GM23338 (cell line): Measurements from ENCODE around the gene TTC23. TPM values are rescaled to one million over a fixed set of nuclear protein-coding genes. Genes with fewer than 3 reads are reported as not detected.

Experiments used
- ATAC-seq: fragments of 200-7000 bp; cut with Tn5 transposase; 3 replicates; pipeline ENCODE4 v1.9.1; 2020
- DNase-seq: peaks from one replicate; pipeline ENCODE4 v3.0.0-alpha.2; 2015; ENCODE audit warnings: low spot score
- H2AFZ ChIP-seq: fragments of 200-600 bp; sonication (generic); 2 replicates; pipeline ENCODE4 v1.8.0; 2016; ENCODE audit warnings: antibody characterized with exemption, mild to moderate bottlenecking, moderate library complexity
- H3F3A ChIP-seq: fragments of 200-600 bp; sonication (generic); replicated peaks from 2 replicates; pipeline ENCODE4 v1.8.0; 2017; ENCODE audit warnings: antibody characterized with exemption, mixed run types, low read depth
- H3K27ac ChIP-seq: fragments of 200-600 bp; sonication (generic); 2 replicates; pipeline ENCODE4 v1.6.1; 2016; ENCODE audit warnings: low read depth
- H3K27me3 ChIP-seq: fragments of 200-600 bp; sonication (generic); 2 replicates; pipeline ENCODE4 v1.8.0; 2016; ENCODE audit warnings: mild to moderate bottlenecking, mixed run types, moderate library complexity; ENCODE audit not compliant: insufficient read depth
- H3K36me3 ChIP-seq: fragments of 200-600 bp; sonication (generic); 2 replicates; pipeline ENCODE4 v1.8.0; 2016; ENCODE audit warnings: mild to moderate bottlenecking; ENCODE audit not compliant: insufficient read depth
- H3K4me1 ChIP-seq: fragments of 200-600 bp; sonication (generic); 2 replicates; pipeline ENCODE4 v1.8.0; 2016; ENCODE audit warnings: mild to moderate bottlenecking, moderate library complexity; ENCODE audit not compliant: insufficient read depth
- H3K4me2 ChIP-seq: fragments of 200-600 bp; sonication (generic); 2 replicates; pipeline ENCODE4 v1.7.1; 2017; ENCODE audit warnings: mixed run types
- H3K4me3 ChIP-seq: fragments of 200-600 bp; sonication (generic); 2 replicates; pipeline ENCODE4 v1.6.1; 2016; ENCODE audit warnings: mixed run types
- H3K79me2 ChIP-seq: fragments of 200-600 bp; sonication (generic); replicated peaks from 2 replicates; pipeline ENCODE4 v1.8.0; 2017; ENCODE audit warnings: mild to moderate bottlenecking; ENCODE audit not compliant: insufficient read depth
- H3K9me2 ChIP-seq: fragments of 200-600 bp; sonication (generic); 2 replicates; pipeline ENCODE4 v1.8.0; 2017; ENCODE audit not compliant: insufficient read depth
- H4K20me1 ChIP-seq: fragments of 200-600 bp; sonication (generic); replicated peaks from 2 replicates; pipeline ENCODE4 v1.8.0; 2017; ENCODE audit warnings: mild to moderate bottlenecking; ENCODE audit not compliant: insufficient read depth
- H3K27ac Mint-ChIP-seq: 2 replicates; pipeline ENCODE4 v1.8.0; 2020; ENCODE audit warnings: inconsistent platforms, mild to moderate bottlenecking, moderate library complexity, mixed read lengths
- H3K27me3 Mint-ChIP-seq: 3 replicates; pipeline ENCODE4 v1.8.0; 2022; ENCODE audit warnings: low read depth, mild to moderate bottlenecking, moderate library complexity, mixed read lengths, inconsistent platforms; ENCODE audit not compliant: insufficient read depth, poor library complexity
- H3K36me3 Mint-ChIP-seq: 3 replicates; pipeline ENCODE4 v1.8.0; 2021; ENCODE audit warnings: low read depth, mild to moderate bottlenecking, inconsistent platforms, moderate library complexity, mixed read lengths
- H3K4me1 Mint-ChIP-seq: 3 replicates; pipeline ENCODE4 v1.8.0; 2020; ENCODE audit warnings: mild to moderate bottlenecking, inconsistent platforms, mixed read lengths
- H3K4me3 Mint-ChIP-seq: 3 replicates; pipeline ENCODE4 v1.8.0; 2021; ENCODE audit warnings: moderate library complexity, mild to moderate bottlenecking, inconsistent platforms, mixed read lengths
- H3K9me3 Mint-ChIP-seq: 3 replicates; pipeline ENCODE4 v1.8.0; 2020; ENCODE audit warnings: moderate library complexity, mild to moderate bottlenecking, inconsistent platforms, mixed read lengths
- CTCF ChIP-seq, 2 experiments: fragments of 200-600 bp in 1 of 2; sonication (generic) in 1 of 2; conservative IDR thresholded peaks; 2 replicates each; pipeline versions ENCODE4 v1.5.1 to v1.6.1; 2016 to 2017; ENCODE audit warnings: antibody characterized with exemption in 2 of 2, low read depth in 2 of 2, mild to moderate bottlenecking in 2 of 2, moderate library complexity in 1 of 2
- JUNB ChIP-seq: IDR thresholded peaks from one replicate; pipeline ENCODE4 v1.6.1; 2016; ENCODE audit warnings: antibody characterized with exemption; ENCODE audit not compliant: unreplicated experiment
- NANOG ChIP-seq: IDR thresholded peaks from 2 replicates; pipeline ENCODE4 v1.6.1; 2016; ENCODE audit warnings: antibody characterized with exemption, borderline replicate concordance
- STAT1 ChIP-seq: IDR thresholded peaks from one replicate; pipeline ENCODE4 v1.6.1; 2016; ENCODE audit warnings: antibody characterized with exemption; ENCODE audit not compliant: unreplicated experiment
- ZNF462 ChIP-seq: fragments of 250-450 bp; sonication (Bioruptor Pico); IDR thresholded peaks from 2 replicates; pipeline ENCODE4 v1.5.0; 2020; ENCODE audit warnings: mild to moderate bottlenecking, moderate library complexity
- polyA plus RNA-seq: library from polyadenylated mRNA; unstranded; fragments of >200 nt; fragmentation: Nextera tagmentation; extraction: Ambion mirVana; gene quantifications from 2 replicates; pipeline ENCODE4 v1.2.1, GENCODE V29; 2016
- total RNA-seq: library from RNA; depleted of rRNA; stranded (reverse); fragments of >200 nt; shearing (Covaris generic); gene quantifications from 2 replicates; pipeline ENCODE4 v1.2.3, GENCODE V29; 2014

Gene TTC23
- total and polyA plus RNA-seq, 2 experiments from 2014 or later = 6.3 to 25.2 TPM

GRCh38 chr15:99117111-99117510, 132.3 kb downstream of the TTC23 start (continued):
- TF ChIP-seq ZNF462 (CRISPR knock-in tag) (no peak), NANOG (no peak), JUNB (no peak), STAT1 (no peak)

- Mint-ChIP-seq H3K27ac (no peak overlapping the region), H3K9me3 (no peaks in the 10 kb centered on the region; the same call in 2 of the 3 replicates), H3K36me3 (peaks cover 2% of the 10 kb centered on the region; the same call in 1 of the 3 replicates), H3K4me3 (no peak overlapping the region), H3K4me1 (peaks cover 7% of the 10 kb centered on the region), H3K27me3 (peaks cover 1% of the 10 kb centered on the region)
- H4K20me1 ChIP-seq = no peaks in the 10 kb centered on the region
- no peaks in the 10 kb centered on the region for H3F3A ChIP-seq
- DNase-seq = no peak
- no peaks in the 10 kb centered on the region for H3K4me1 ChIP-seq
- H3K27ac ChIP-seq = no peak overlapping the region
- no peaks in the 10 kb centered on the region for H3K79me2 ChIP-seq
- H2AFZ ChIP-seq = no peak overlapping the region
- no peak overlapping the region for H3K4me2 ChIP-seq
- no peak for TF ChIP-seq JUNB
- no peak for TF ChIP-seq CTCF (conservative IDR thresholded peaks at IDR 0.05; ENCODE audit: low read depth in 2 of 2)
- H3K36me3 ChIP-seq = no peaks in the 10 kb centered on the region
- no peaks in the 10 kb centered on the region for H3K9me2 ChIP-seq
- H3K4me3 ChIP-seq = no peak overlapping the region
- ATAC-seq = no peak
- H3K27me3 ChIP-seq = no peaks in the 10 kb centered on the region
Observed at GRCh38 chr15:99115300-99116215, 133.8 kb downstream of the TTC23 start.
